Transverse colon (tissue), 4 donors: ENCODE data around the gene RNF11. TPM values are rescaled to one million over a fixed set of nuclear protein-coding genes. Genes with fewer than 3 reads are reported as not detected.
A peak's percentile ranks its signal among the peaks of the same experiment; 100 is the strongest.

Experiments
- DNase-seq: peaks from one replicate; pipeline ENCODE4 v3.0.0-alpha.2; 2019
- H3K27ac ChIP-seq, 4 donors: fragments of 200-600 bp; sonication (generic); 2 replicates each; pipeline ENCODE4 v1.5.1; 2016 to 2018; ENCODE audit warnings: inconsistent platforms in 4 of 4
- H3K27me3 ChIP-seq: fragments of 200-600 bp; sonication (generic); 2 replicates; pipeline ENCODE4 v1.5.1; 2017; ENCODE audit warnings: inconsistent platforms
- H3K36me3 ChIP-seq, 4 donors: fragments of 200-600 bp; sonication (generic); 2 replicates each; pipeline ENCODE4 v1.5.1; 2017 to 2019; ENCODE audit warnings: inconsistent platforms in 4 of 4
- H3K4me1 ChIP-seq, 4 donors: fragments of 200-600 bp; sonication (generic); 2 replicates each; pipeline ENCODE4 v1.5.1; 2017 to 2020; ENCODE audit warnings: inconsistent platforms in 4 of 4
- H3K4me3 ChIP-seq, 4 donors: fragments of 200-600 bp; sonication (generic); 1 replicate in 1 of 4; 2 replicates in 3 of 4; pipeline versions ENCODE4 v1.5.1 to v1.6.1; 2017 to 2019; ENCODE audit warnings: inconsistent platforms in 4 of 4
- H3K9me3 ChIP-seq, 2 donors: fragments of 200-600 bp; sonication (generic); 2 replicates each; pipeline ENCODE4 v1.5.1; 2017 to 2019; ENCODE audit warnings: inconsistent platforms in 2 of 2
- EP300 ChIP-seq: sonication (generic); formaldehyde crosslinking; IDR thresholded peaks from one replicate; pipeline ENCODE4 v1.6.1; 2017; ENCODE audit warnings: antibody characterized with exemption, low read depth
- POLR2A ChIP-seq: fragments of 450-650 bp; IDR thresholded peaks from one replicate; pipeline ENCODE4 v1.6.1; 2016; ENCODE audit warnings: antibody characterized with exemption, mild to moderate bottlenecking, moderate library complexity
- POLR2AphosphoS5 ChIP-seq, 3 donors: sonication (generic); formaldehyde crosslinking; IDR thresholded peaks; one replicate each; pipeline ENCODE4 v1.6.1; 2016; ENCODE audit warnings: antibody characterized with exemption in 3 of 3
- WGBS, 2 donors: methylation state at CpG; one replicate each; pipeline ENCODE4 v1.1.5; 2018; ENCODE audit warnings: low coverage in 1 of 2; 5-methylcytosine and 5-hydroxymethylcytosine counted together
- in situ Hi-C, 4 donors: fragments of 200-750 bp; cut with MboI; loops; one replicate each; pipeline versions ENCODE4 v1.15.0 to v1.15.1; 2017; ENCODE audit warnings: low sequenced_read_pairs in 3 of 4, low pct_ligation_motif_present in 1 of 4, low pct_unique_long_range_greater_than_20kb in 1 of 4
- intact Hi-C: fragments of 100-400 bp; cut with DNase I; formaldehyde crosslinking; loops from one replicate; pipeline ENCODE4 v1.15.1; 2023; ENCODE audit warnings: low total_unique reads
- total RNA-seq, 4 donors: library from RNA; depleted of rRNA; stranded (reverse); fragments of >200 nt; gene quantifications; one replicate each; pipeline ENCODE4 v1.1.0, GENCODE V29; 2016
- TF ChIP-seq, protein P1 (sequence below), 5 experiments: fragments of 200-600 bp in 3 of 5; fragments of 450-650 bp in 2 of 5; sonication (generic) in 3 of 5; IDR thresholded peaks; 1 replicate in 2 of 5; 2 replicates in 3 of 5; pipeline ENCODE4 v1.5.1; 2016 to 2017; ENCODE audit warnings: antibody characterized with exemption in 5 of 5, inconsistent platforms in 3 of 5, mild to moderate bottlenecking in 2 of 5, moderate library complexity in 1 of 5

The RNF11 gene
- total RNA-seq, 4 donors from 2014 or later = 34.8 to 72.5 (median 52.8) TPM

DNA sequence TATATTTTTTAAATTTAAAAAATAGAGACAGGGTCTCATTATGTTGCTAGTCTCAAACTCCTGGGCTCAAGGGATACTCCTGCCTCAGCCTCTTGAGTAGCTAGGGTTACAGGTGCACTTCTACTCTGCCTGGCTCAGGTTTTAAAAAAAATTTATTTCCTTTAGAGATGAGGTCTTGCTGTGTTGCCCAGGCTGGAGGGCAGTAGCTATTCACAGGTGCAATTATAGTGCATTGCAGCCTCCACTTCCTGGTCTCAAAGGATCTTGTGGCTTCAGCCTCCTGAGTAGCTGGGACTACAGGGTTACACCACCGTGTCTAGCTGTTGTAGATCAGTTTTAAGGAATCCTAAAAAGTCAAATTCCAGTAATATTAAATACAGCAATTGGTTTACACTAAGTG is 5.0 kb downstream of the RNF11 start:
- intact Hi-C loops (no loop called here), in situ Hi-C loops (no loop called here)
- no peaks in the 10 kb centered on the region for H3K27me3 ChIP-seq
- peak overlapping the region in 2 of 4 donors; percentile 36 to 54 for H3K27ac ChIP-seq
- no peaks in the 10 kb centered on the region for H3K9me3 ChIP-seq
- no peak overlapping the region for H3K4me3 ChIP-seq
- TF ChIP-seq EP300 (no peak), POLR2A (no peak), POLR2AphosphoS5 (IDR thresholded peaks at IDR 0.05) (no peak)
- TF ChIP-seq, protein P1, sequence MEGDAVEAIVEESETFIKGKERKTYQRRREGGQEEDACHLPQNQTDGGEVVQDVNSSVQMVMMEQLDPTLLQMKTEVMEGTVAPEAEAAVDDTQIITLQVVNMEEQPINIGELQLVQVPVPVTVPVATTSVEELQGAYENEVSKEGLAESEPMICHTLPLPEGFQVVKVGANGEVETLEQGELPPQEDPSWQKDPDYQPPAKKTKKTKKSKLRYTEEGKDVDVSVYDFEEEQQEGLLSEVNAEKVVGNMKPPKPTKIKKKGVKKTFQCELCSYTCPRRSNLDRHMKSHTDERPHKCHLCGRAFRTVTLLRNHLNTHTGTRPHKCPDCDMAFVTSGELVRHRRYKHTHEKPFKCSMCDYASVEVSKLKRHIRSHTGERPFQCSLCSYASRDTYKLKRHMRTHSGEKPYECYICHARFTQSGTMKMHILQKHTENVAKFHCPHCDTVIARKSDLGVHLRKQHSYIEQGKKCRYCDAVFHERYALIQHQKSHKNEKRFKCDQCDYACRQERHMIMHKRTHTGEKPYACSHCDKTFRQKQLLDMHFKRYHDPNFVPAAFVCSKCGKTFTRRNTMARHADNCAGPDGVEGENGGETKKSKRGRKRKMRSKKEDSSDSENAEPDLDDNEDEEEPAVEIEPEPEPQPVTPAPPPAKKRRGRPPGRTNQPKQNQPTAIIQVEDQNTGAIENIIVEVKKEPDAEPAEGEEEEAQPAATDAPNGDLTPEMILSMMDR (IDR thresholded peaks at IDR 0.05) = no peak
- WGBS, 2 donors = 19 to 60% methylated on average over 1 of the region's 1 CpG
- DNase-seq = no peak
- peaks cover 19 to 56% (median 48%) of the 10 kb centered on the region in 4 donors for H3K4me1 ChIP-seq
- no peaks in the 10 kb centered on the region for H3K36me3 ChIP-seq

DNA sequence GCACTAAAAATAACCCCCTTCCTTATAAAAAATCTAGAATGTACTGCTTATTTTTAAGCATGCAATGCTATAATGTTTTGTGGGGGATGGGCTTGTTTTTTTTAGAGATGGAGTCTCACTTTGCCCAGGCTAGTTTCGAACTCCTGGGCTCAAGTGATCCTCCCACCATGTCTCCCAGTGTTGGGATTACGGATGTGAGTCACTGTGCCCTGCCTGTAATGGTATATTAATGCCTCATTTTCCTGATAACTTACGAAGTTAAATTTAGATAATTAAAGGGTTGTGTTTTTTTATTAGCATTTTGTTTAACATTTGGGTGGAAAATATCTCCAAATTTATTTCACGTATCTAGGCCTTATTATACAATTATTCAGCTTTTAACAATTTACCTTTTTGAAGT is 6.5 kb downstream of the RNF11 start:
- DNase-seq = no peak
- TF ChIP-seq, protein P1 (IDR thresholded peaks at IDR 0.05) = no peak
- TF ChIP-seq POLR2AphosphoS5 (IDR thresholded peaks at IDR 0.05) (no peak), POLR2A (no peak), EP300 (no peak)
- Histone ChIP-seq H3K36me3 (no peaks in the 10 kb centered on the region), H3K4me3 (no peak overlapping the region), H3K9me3 (no peaks in the 10 kb centered on the region), H3K27me3 (no peaks in the 10 kb centered on the region), H3K27ac (no peak overlapping the region), H3K4me1 (peaks cover 19 to 67% (median 51%) of the 10 kb centered on the region in 4 donors)
- in situ Hi-C loops (no loop called here), intact Hi-C loops (no loop called here)
- 86 to 89% methylated on average over 3 to 4 of the region's 4 CpGs for WGBS, 2 donors

DNA sequence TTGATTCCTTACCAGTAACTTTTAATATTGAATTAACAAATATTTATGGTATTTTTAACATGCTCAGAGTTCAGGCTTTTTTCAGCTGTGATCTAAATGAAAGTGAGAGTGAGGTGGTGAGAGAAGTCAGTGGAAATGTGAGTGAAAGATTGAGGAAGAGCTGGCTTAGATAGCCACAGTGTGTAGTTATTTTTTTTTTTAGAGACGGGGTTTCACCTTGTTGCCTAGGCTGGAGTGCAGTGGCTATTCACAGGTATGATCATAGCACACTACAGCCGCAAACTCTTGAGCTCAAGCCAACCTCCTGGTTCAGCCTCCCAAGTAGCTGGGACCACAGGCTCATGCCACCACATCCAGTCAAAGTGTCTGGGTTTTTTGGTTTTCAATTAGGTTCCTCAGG is 10.9 kb downstream of the RNF11 start:
- WGBS, 2 donors = 76 to 93% methylated on average over 2 of the region's 2 CpGs

DNA sequence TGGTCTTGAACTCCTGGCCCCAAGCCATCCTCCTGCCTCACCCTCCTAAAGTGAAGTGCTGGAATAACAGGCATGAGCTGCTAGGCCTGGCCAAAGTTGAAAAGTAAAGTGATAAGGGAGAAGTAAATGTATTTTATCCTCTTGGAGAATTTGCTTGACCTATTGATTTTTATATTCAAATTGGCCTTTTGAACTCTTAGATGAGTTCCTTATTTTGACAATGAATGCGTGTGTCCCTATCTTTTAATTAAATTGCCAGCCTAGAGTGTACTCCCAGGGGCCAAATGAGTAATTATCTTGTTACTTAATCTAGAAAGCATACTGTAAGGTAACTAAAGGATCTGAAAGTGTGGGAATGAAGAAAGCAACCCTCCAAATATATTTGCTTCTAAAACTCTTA is 11.4 kb downstream of the RNF11 start:
- H3K4me3 ChIP-seq = no peak overlapping the region
- no peaks in the 10 kb centered on the region for H3K9me3 ChIP-seq
- intact Hi-C loops = no loop called here
- H3K27ac ChIP-seq = no peak overlapping the region
- 40 to 59% methylated on average over 1 of the region's 1 CpG for WGBS, 2 donors
- TF ChIP-seq EP300 (no peak), POLR2A (no peak), POLR2AphosphoS5 (IDR thresholded peaks at IDR 0.05) (no peak)
- TF ChIP-seq, protein P1 (IDR thresholded peaks at IDR 0.05) = no peak
- H3K27me3 ChIP-seq = no peaks in the 10 kb centered on the region
- peaks cover 0 to 35% (median 13%) of the 10 kb centered on the region in 4 donors for H3K4me1 ChIP-seq
- DNase-seq = no peak
- in situ Hi-C loops = no loop called here
- H3K36me3 ChIP-seq = no peaks in the 10 kb centered on the region

More for the DNA sequence above, 10.9 kb downstream of the RNF11 start:
- intact Hi-C loops (no loop called here), in situ Hi-C loops (no loop called here)
- Histone ChIP-seq H3K27ac (no peak overlapping the region), H3K4me3 (no peak overlapping the region), H3K36me3 (no peaks in the 10 kb centered on the region), H3K9me3 (no peaks in the 10 kb centered on the region), H3K4me1 (peaks cover 0 to 39% (median 13%) of the 10 kb centered on the region in 4 donors), H3K27me3 (no peaks in the 10 kb centered on the region)
- DNase-seq = no peak
- TF ChIP-seq, protein P1 (IDR thresholded peaks at IDR 0.05) = no peak
- TF ChIP-seq POLR2AphosphoS5 (IDR thresholded peaks at IDR 0.05) (no peak), EP300 (no peak), POLR2A (no peak)
